Measurements from ENCODE around the gene CXCL9. TPM values are rescaled to one million over a fixed set of nuclear protein-coding genes. Genes with fewer than 3 reads are reported as not detected.
"Not testable (repeated sequence)": the region's sequence is repeated elsewhere in the genome, so short reads cannot be mapped to it uniquely, and the experiment has no call there.

CXCL9 gene
- total and polyA plus RNA-seq, 8 donors = 0.53 to 4.1 (median 1.0) TPM

GRCh38 chr4:76042241-76042998 is 35.1 kb upstream of the CXCL9 start:
- DNase-seq; H3K9me3 ChIP-seq; ATAC-seq; H3K27ac ChIP-seq; H3K36me3 ChIP-seq; H3K4me3 ChIP-seq; H3K27me3 ChIP-seq; intact Hi-C loops (cut with DNase I); H3K4me1 ChIP-seq: not testable (repeated sequence)

- TF ChIP-seq CTCF (IDR thresholded peaks at IDR 0.05) = no peak
- peaks cover 0 to 7% of the 10 kb centered on the region in 2 donors for H3K4me1 ChIP-seq
- no peak overlapping the region for H3K4me3 ChIP-seq
- intact Hi-C loops (cut with DNase I) = no loop called here
- no peaks in the 10 kb centered on the region for H3K36me3 ChIP-seq
- ATAC-seq (no peak), DNase-seq (no peak)
- H3K27ac ChIP-seq = no peak overlapping the region
- no peaks in the 10 kb centered on the region for H3K27me3 ChIP-seq
- no peaks in the 10 kb centered on the region for H3K9me3 ChIP-seq
Measured at GRCh38 chr4:76036855-76037254, 29.5 kb upstream of the CXCL9 start.

GRCh38 chr4:76035799-76036380 is 28.6 kb upstream of the CXCL9 start, which contains the start of gene CXCL11:
Gene CXCL11, minus strand, starts transcription at chr4:76036070. Its CDS starts 83 bp downstream, at chr4:76035987.
- intact Hi-C loops (cut with DNase I) = no loop called here
- ATAC-seq = no peak
- no peak within 1 kb of the TSS for H3K4me3 ChIP-seq
- no peak for DNase-seq
- no peak within 1 kb of the TSS for H3K27ac ChIP-seq
- TF ChIP-seq CTCF (IDR thresholded peaks at IDR 0.05) = no peak
- no peaks in the 10 kb centered on the region for H3K27me3 ChIP-seq
- H3K36me3 ChIP-seq = no peaks in the 10 kb centered on the region
- peaks cover 0 to 7% of the 10 kb centered on the region in 2 donors for H3K4me1 ChIP-seq
- H3K9me3 ChIP-seq = no peaks in the 10 kb centered on the region

GRCh38 chr4:76035141-76035540 is 27.8 kb upstream of the CXCL9 start:
- H3K27me3 ChIP-seq = no peaks in the 10 kb centered on the region
- ATAC-seq (no peak), DNase-seq (no peak)
- intact Hi-C loops (cut with DNase I) = no loop called here
- H3K27ac ChIP-seq = no peak overlapping the region
- no peak overlapping the region for H3K4me3 ChIP-seq
- no peaks in the 10 kb centered on the region for H3K36me3 ChIP-seq
- TF ChIP-seq CTCF (IDR thresholded peaks at IDR 0.05) = no peak
- no peaks in the 10 kb centered on the region for H3K9me3 ChIP-seq
- peaks cover 0 to 7% of the 10 kb centered on the region in 2 donors for H3K4me1 ChIP-seq

- DNase-seq = no peak
- no peak for ATAC-seq
- TF ChIP-seq CTCF (IDR thresholded peaks at IDR 0.05) = no peak
- H3K27ac ChIP-seq = peak overlapping the region in 1 of 2 donors; percentile 66
- H3K27me3 ChIP-seq = no peaks in the 10 kb centered on the region
- H3K9me3 ChIP-seq = no peaks in the 10 kb centered on the region
- peaks cover 0 to 1% of the 10 kb centered on the region in 2 donors for H3K4me1 ChIP-seq
- H3K36me3 ChIP-seq = no peaks in the 10 kb centered on the region
- no peak overlapping the region for H3K4me3 ChIP-seq
- intact Hi-C loops (cut with DNase I) = no loop called here
Measured at GRCh38 chr4:76029300-76029699, 22.0 kb upstream of the CXCL9 start.
